Measurements from ENCODE around the gene CPE. TPM values are rescaled to one million over a fixed set of nuclear protein-coding genes. Genes with fewer than 3 reads are reported as not detected.

Gene CPE
- total RNA-seq, 4 donors from 2014 or later, result 82.8 to 136 (median 113) TPM

GRCh38 chr4:165539801-165540200, 161.0 kb downstream of the CPE start:
- DNase-seq (ENCODE audit: low spot score in 2 of 2), result no peak
- no peak for TF ChIP-seq CTCF (IDR thresholded peaks at IDR 0.05)
- no peak for TF ChIP-seq EP300 (IDR thresholded peaks at IDR 0.05)
- TF ChIP-seq POLR2A (IDR thresholded peaks at IDR 0.05), result no peak
- Histone ChIP-seq H3K4me3 (no peak overlapping the region), H3K27ac (no peak overlapping the region), H3K36me3 (no peaks in the 10 kb centered on the region), H3K27me3 (no peaks in the 10 kb centered on the region), H3K9me3 (no peaks in the 10 kb centered on the region), H3K4me1 (no peaks in the 10 kb centered on the region)
- WGBS, 2 donors, result 72 to 75% methylated on average over 3 of the region's 3 CpGs

- WGBS, 2 donors, result 88 to 94% methylated on average over 9 of the region's 9 CpGs
- Histone ChIP-seq H3K27me3 (no peaks in the 10 kb centered on the region), H3K27ac (no peak overlapping the region), H3K9me3 (no peaks in the 10 kb centered on the region), H3K4me3 (no peak overlapping the region), H3K4me1 (no peaks in the 10 kb centered on the region), H3K36me3 (no peaks in the 10 kb centered on the region)
- no peak for TF ChIP-seq POLR2A (IDR thresholded peaks at IDR 0.05)
- TF ChIP-seq EP300 (IDR thresholded peaks at IDR 0.05), result no peak
- TF ChIP-seq CTCF (IDR thresholded peaks at IDR 0.05), result no peak
- no peak for DNase-seq (ENCODE audit: low spot score in 2 of 2)
Measured at GRCh38 chr4:165540206-165540830, 161.5 kb downstream of the CPE start.

- Histone ChIP-seq H3K27ac (no peak overlapping the region), H3K4me3 (no peak overlapping the region), H3K36me3 (no peaks in the 10 kb centered on the region), H3K27me3 (no peaks in the 10 kb centered on the region), H3K9me3 (no peaks in the 10 kb centered on the region), H3K4me1 (no peaks in the 10 kb centered on the region)
- WGBS, 2 donors, result 94 to 96% methylated on average over 10 of the region's 10 CpGs
- TF ChIP-seq POLR2A (IDR thresholded peaks at IDR 0.05) (no peak), EP300 (IDR thresholded peaks at IDR 0.05) (no peak), CTCF (IDR thresholded peaks at IDR 0.05) (no peak)
- DNase-seq (ENCODE audit: low spot score in 2 of 2), result no peak
Measured at GRCh38 chr4:165541851-165542459, 163.1 kb downstream of the CPE start.

- WGBS, 2 donors, result 58 to 65% methylated on average over 2 of the region's 2 CpGs
- no peaks in the 10 kb centered on the region for H3K9me3 ChIP-seq
Measured at GRCh38 chr4:165542476-165542875, 163.7 kb downstream of the CPE start.

More at GRCh38 chr4:165542476-165542875, 163.7 kb downstream of the CPE start:
- no peak for DNase-seq (ENCODE audit: low spot score in 2 of 2)
- Histone ChIP-seq H3K27ac (no peak overlapping the region), H3K27me3 (no peaks in the 10 kb centered on the region), H3K36me3 (no peaks in the 10 kb centered on the region), H3K4me3 (no peak overlapping the region), H3K4me1 (no peaks in the 10 kb centered on the region)
- TF ChIP-seq CTCF (IDR thresholded peaks at IDR 0.05) (no peak), POLR2A (IDR thresholded peaks at IDR 0.05) (no peak), EP300 (IDR thresholded peaks at IDR 0.05) (no peak)

Small RNA genes within 50 kb of the gene (small RNA-seq; reads per million reads assigned to genes)
- gene MIR578 (not detected), gene SCGB1D5P (not detected)

Other genes with a start within 250 kb of the CPE start
- 10 to 100 TPM; 18.0 to 26.7 (median 23.8) TPM for gene KLHL2, start 171.4 kb upstream of the CPE start, total RNA-seq
- gene MSMO1, start 51.3 kb upstream of the CPE start, total RNA-seq, result 10 to 100 TPM; 18.6 to 58.3 (median 44.8) TPM

Data from tibial nerve (tissue), 4 donors.